Caco-2 (cell line): ENCODE measurements around the gene MAML2. TPM values are rescaled to one million over a fixed set of nuclear protein-coding genes. Genes with fewer than 3 reads are reported as not detected.

Experiments used
- BruUV-seq: library from RNA; stranded (reverse); fragments of 400-500 nt; replicated peaks from 2 replicates; lab custom pipeline; 2021; lab: Mats Ljungman, UMichigan
- CTCF ChIA-PET: fragments of 300-600 bp; sonication (Branson Sonifier 250); formaldehyde crosslinking; loops from one replicate; lab custom pipeline; 2022; ENCODE audit warnings: antibody characterized with exemption; lab: Charles Lee
- POLR2A ChIA-PET: fragments of 300-600 bp; sonication (Branson Sonifier 250); formaldehyde crosslinking; loops from one replicate; lab custom pipeline; 2022; ENCODE audit warnings: antibody characterized with exemption; lab: Charles Lee
- DNase-seq, 2 experiments: peaks; one replicate each; pipeline versions ENCODE4 v3.0.0 to v3.0.0-alpha.2; 2020 to 2022
- H3K27me3 ChIP-seq: replicated peaks from 2 replicates; pipeline ENCODE4 v1.6.0; 2011; ENCODE audit warnings: low read length; ENCODE audit not compliant: control insufficient read depth, insufficient read depth
- H3K36me3 ChIP-seq: 2 replicates; pipeline ENCODE4 v1.5.1; 2011; ENCODE audit warnings: low read length; ENCODE audit not compliant: control insufficient read depth, insufficient read depth
- H3K4me1 ChIP-seq: fragments of 250-450 bp; sonication (Bioruptor Pico); 2 replicates; pipeline ENCODE4 v1.5.1; 2020; ENCODE audit warnings: mild to moderate bottlenecking
- H3K4me3 ChIP-seq: 2 replicates; pipeline ENCODE4 v1.5.1; 2011; ENCODE audit warnings: low read depth, mild to moderate bottlenecking, control low read depth, low read length
- H3K9me3 ChIP-seq: fragments of 250-450 bp; sonication (Bioruptor Pico); 2 replicates; pipeline ENCODE4 v1.5.1; 2020; ENCODE audit warnings: mild to moderate bottlenecking, moderate library complexity
- H3K27ac Mint-ChIP-seq: one replicate; pipeline ENCODE4 v1.8.0; 2022; ENCODE audit warnings: mixed read lengths; ENCODE audit not compliant: unreplicated experiment
- H3K27me3 Mint-ChIP-seq: one replicate; pipeline ENCODE4 v1.8.0; 2022; ENCODE audit warnings: mixed read lengths; ENCODE audit not compliant: insufficient read depth, unreplicated experiment
- H3K36me3 Mint-ChIP-seq: one replicate; pipeline ENCODE4 v1.8.0; 2022; ENCODE audit warnings: mild to moderate bottlenecking, mixed read lengths; ENCODE audit not compliant: insufficient read depth, unreplicated experiment
- H3K4me1 Mint-ChIP-seq: one replicate; pipeline ENCODE4 v1.8.0; 2022; ENCODE audit warnings: low read depth, mixed read lengths; ENCODE audit not compliant: unreplicated experiment
- H3K4me3 Mint-ChIP-seq: one replicate; pipeline ENCODE4 v1.8.0; 2022; ENCODE audit warnings: mild to moderate bottlenecking, moderate library complexity, mixed read lengths; ENCODE audit not compliant: unreplicated experiment
- H3K9me3 Mint-ChIP-seq: one replicate; pipeline ENCODE4 v1.8.0; 2022; ENCODE audit warnings: mixed read lengths; ENCODE audit not compliant: unreplicated experiment
- intact Hi-C: fragments of 100-400 bp; cut with micrococcal nuclease; formaldehyde crosslinking; loops from one replicate; pipeline ENCODE4 v1.10.0; 2022; ENCODE audit not compliant: unreplicated experiment
- total RNA-seq: library from RNA; stranded (reverse); gene quantifications from 2 replicates; pipeline ENCODE4 v1.2.3, GENCODE V29; 2022
- TF ChIP-seq, protein P1 (sequence below), 2 experiments: fragments of 200-600 bp in 1 of 2; IDR thresholded peaks; 1 replicate in 1 of 2; 2 replicates in 1 of 2; pipeline versions ENCODE4 v1.5.1 to v1.8.0; 2011 to 2022; ENCODE audit warnings: antibody characterized with exemption in 1 of 2, control low read depth in 1 of 2, inconsistent platforms in 1 of 2, low read depth in 1 of 2, low read length in 1 of 2, mild to moderate bottlenecking in 1 of 2, moderate library complexity in 1 of 2; ENCODE audit not compliant: insufficient read depth in 1 of 2, severe bottlenecking in 1 of 2, unreplicated experiment in 1 of 2

MAML2 gene
- total RNA-seq, 1 experiment from 2014 or later, result 11.5 TPM

DNA sequence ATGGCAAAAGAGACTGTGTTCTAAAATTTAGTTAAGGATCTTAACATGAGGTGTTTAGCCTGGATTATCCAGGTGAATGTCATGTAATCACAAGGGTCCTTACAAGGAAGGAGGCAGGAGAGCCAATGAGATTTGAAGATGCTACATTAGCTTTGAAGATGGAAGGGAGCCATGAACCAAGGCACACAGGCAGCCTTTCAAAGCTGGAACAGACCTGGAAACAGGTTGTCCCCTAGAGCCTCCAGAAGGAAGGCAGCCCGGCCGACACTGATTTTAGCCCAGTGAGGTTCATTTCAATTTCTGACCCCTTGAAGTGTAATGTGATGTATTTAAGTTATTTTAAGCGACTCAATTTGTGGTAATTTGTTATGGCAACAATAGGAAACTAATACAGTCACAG lies 223.8 kb downstream of the MAML2 start:
- no peak for DNase-seq
- Mint-ChIP-seq H3K9me3 (no peaks in the 10 kb centered on the region), H3K36me3 (no peaks in the 10 kb centered on the region), H3K4me1 (peaks cover 24% of the 10 kb centered on the region), H3K27ac (no peak overlapping the region), H3K27me3 (no peaks in the 10 kb centered on the region), H3K4me3 (no peak overlapping the region)
- ChIA-PET POLR2A (no interaction called here), CTCF (no interaction called here)
- Histone ChIP-seq H3K27me3 (no peaks in the 10 kb centered on the region), H3K36me3 (no peaks in the 10 kb centered on the region), H3K9me3 (no peaks in the 10 kb centered on the region), H3K4me1 (no peaks in the 10 kb centered on the region), H3K4me3 (no peak overlapping the region)
- BruUV-seq, result no TSS peak
- intact Hi-C loops, result no loop called here
- TF ChIP-seq, protein P1, sequence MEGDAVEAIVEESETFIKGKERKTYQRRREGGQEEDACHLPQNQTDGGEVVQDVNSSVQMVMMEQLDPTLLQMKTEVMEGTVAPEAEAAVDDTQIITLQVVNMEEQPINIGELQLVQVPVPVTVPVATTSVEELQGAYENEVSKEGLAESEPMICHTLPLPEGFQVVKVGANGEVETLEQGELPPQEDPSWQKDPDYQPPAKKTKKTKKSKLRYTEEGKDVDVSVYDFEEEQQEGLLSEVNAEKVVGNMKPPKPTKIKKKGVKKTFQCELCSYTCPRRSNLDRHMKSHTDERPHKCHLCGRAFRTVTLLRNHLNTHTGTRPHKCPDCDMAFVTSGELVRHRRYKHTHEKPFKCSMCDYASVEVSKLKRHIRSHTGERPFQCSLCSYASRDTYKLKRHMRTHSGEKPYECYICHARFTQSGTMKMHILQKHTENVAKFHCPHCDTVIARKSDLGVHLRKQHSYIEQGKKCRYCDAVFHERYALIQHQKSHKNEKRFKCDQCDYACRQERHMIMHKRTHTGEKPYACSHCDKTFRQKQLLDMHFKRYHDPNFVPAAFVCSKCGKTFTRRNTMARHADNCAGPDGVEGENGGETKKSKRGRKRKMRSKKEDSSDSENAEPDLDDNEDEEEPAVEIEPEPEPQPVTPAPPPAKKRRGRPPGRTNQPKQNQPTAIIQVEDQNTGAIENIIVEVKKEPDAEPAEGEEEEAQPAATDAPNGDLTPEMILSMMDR (IDR thresholded peaks at IDR 0.05; ENCODE audit: insufficient read depth in 1 of 2, low read depth in 1 of 2, low read length in 1 of 2, severe bottlenecking in 1 of 2, unreplicated experiment in 1 of 2), result no peak

DNA sequence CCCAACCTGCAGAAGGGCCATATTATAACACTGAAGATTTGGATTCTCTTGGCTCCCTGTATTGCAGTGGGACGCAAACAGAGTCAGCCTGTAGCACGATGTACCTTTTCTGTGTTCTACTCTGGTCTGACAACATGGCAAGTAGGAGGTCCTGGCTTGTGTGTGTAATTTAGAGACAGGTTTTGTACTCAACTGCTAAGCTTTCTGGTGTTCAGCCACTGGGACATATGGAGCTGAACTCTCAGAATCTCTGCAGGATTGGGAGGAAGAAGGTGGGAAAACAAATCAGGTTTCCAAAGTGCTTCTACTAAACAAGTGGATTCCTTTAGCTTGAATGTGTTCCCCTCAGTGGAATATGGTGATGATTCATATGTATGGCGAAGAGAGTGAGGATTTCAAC lies 226.6 kb downstream of the MAML2 start:
- ChIA-PET CTCF (no interaction called here), POLR2A (no interaction called here)
- H3K9me3 ChIP-seq, result no peaks in the 10 kb centered on the region
- no peaks in the 10 kb centered on the region for H3K36me3 ChIP-seq
- Mint-ChIP-seq H3K27me3 (no peaks in the 10 kb centered on the region), H3K36me3 (no peaks in the 10 kb centered on the region), H3K4me1 (peaks cover 17% of the 10 kb centered on the region), H3K9me3 (no peaks in the 10 kb centered on the region), H3K4me3 (no peak overlapping the region), H3K27ac (no peak overlapping the region)
- H3K4me3 ChIP-seq, result no peak overlapping the region
- TF ChIP-seq, protein P1 (IDR thresholded peaks at IDR 0.05; ENCODE audit: insufficient read depth in 1 of 2, low read depth in 1 of 2, low read length in 1 of 2, severe bottlenecking in 1 of 2, unreplicated experiment in 1 of 2), result no peak
- no peak for DNase-seq
- H3K27me3 ChIP-seq, result no peaks in the 10 kb centered on the region
- intact Hi-C loops, result no loop called here
- H3K4me1 ChIP-seq, result no peaks in the 10 kb centered on the region
- no TSS peak for BruUV-seq

DNA sequence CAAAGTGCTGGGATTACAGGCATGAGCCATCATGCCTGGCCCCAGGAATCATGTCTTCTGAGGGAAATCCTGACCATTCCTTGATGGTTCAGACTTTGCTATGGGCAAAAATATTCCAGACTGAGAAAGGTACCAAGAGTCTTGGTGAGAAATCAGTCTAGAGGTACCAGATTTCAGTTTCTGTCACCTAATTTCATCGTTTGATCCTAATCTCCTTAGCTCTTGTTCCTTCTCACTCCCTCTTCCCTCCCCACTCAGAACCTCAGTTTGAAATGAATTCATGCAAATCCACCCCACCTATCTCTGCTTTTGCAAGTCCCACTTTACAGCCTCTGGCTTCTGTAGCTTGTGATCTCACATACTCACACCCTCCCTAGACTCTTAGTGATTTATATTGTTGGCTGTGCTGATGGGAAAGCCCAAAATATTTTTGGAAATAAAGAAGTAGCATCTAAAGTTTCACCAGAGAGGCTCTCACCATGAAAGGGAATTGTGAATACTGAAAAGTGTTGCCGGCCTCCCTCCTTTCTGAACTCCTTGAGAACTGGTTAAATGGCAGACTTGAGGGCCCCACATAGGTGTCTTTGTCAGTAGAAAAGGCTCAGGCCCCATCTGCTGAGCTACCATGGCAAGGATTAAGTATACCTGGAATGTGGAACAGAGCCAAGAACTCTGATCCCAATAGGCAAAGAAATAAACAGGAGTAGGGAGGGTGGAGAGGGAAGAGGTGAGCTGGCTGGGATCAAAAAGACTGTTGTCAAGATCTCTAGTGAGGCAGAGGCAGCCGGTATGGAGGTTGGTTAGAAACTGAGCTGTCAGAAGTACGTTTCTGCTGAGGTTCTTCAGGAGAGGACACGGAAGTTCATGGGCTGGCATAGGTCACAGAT lies 228.6 kb downstream of the MAML2 start:
- no peak for DNase-seq
- H3K4me3 Mint-ChIP-seq, result no peak overlapping the region
- no TSS peak for BruUV-seq

More for the DNA sequence above, 228.6 kb downstream of the MAML2 start:
- Histone ChIP-seq H3K27me3 (no peaks in the 10 kb centered on the region), H3K36me3 (no peaks in the 10 kb centered on the region), H3K4me3 (no peak overlapping the region), H3K9me3 (no peaks in the 10 kb centered on the region), H3K4me1 (peaks cover 14% of the 10 kb centered on the region)
- POLR2A ChIA-PET, result no interaction called here
- Mint-ChIP-seq H3K36me3 (no peaks in the 10 kb centered on the region), H3K4me1 (peaks cover 17% of the 10 kb centered on the region), H3K9me3 (no peaks in the 10 kb centered on the region), H3K27me3 (no peaks in the 10 kb centered on the region), H3K27ac (no peak overlapping the region)
- TF ChIP-seq, protein P1 (IDR thresholded peaks at IDR 0.05; ENCODE audit: insufficient read depth in 1 of 2, low read depth in 1 of 2, low read length in 1 of 2, severe bottlenecking in 1 of 2, unreplicated experiment in 1 of 2), result no peak
- intact Hi-C loops, result no loop called here
- CTCF ChIA-PET, result interaction anchor here (1.0 kb wide), 1 partner anchor 228 kb away, joined by 3 read pairs; the partner anchor contains the start of gene MAML2
